Rectal smooth muscle tissue (tissue), 1 donor: ENCODE measurements around the gene SLIT1.

ENCODE experiments used
- H3K27ac ChIP-seq: one replicate; pipeline ENCODE4 v1.7.0; 2013; ENCODE audit warnings: low read depth, low read length, inconsistent platforms
- H3K27me3 ChIP-seq: one replicate; pipeline ENCODE4 v1.7.0; 2013; ENCODE audit warnings: low read length; ENCODE audit not compliant: control insufficient read depth, insufficient read depth
- H3K36me3 ChIP-seq: one replicate; pipeline ENCODE4 v1.7.0; 2013; ENCODE audit warnings: low read length; ENCODE audit not compliant: control insufficient read depth, insufficient read depth
- H3K4me1 ChIP-seq: one replicate; pipeline ENCODE4 v1.7.0; 2013; ENCODE audit warnings: low read length; ENCODE audit not compliant: control insufficient read depth, insufficient read depth
- H3K4me3 ChIP-seq: one replicate; pipeline ENCODE4 v1.7.0; 2013; ENCODE audit warnings: low read length
- H3K9ac ChIP-seq: one replicate; pipeline ENCODE4 v1.7.0; 2013; ENCODE audit warnings: low read length

The SLIT1 gene

GRCh38 chr10:97196223-97197029 is 10.7 kb upstream of the SLIT1 start:
- Histone ChIP-seq H3K4me1 (no peaks in the 10 kb centered on the region), H3K27me3 (peaks cover 5% of the 10 kb centered on the region), H3K27ac (no peak overlapping the region), H3K4me3 (peak overlapping the region; percentile 66), H3K36me3 (no peaks in the 10 kb centered on the region), H3K9ac (no peak overlapping the region)

GRCh38 chr10:97195706-97196222 is 10.0 kb upstream of the SLIT1 start:
- no peaks in the 10 kb centered on the region for H3K36me3 ChIP-seq
- H3K27me3 ChIP-seq: peaks cover 5% of the 10 kb centered on the region
- no peak overlapping the region for H3K9ac ChIP-seq
- no peaks in the 10 kb centered on the region for H3K4me1 ChIP-seq
- H3K27ac ChIP-seq: no peak overlapping the region
- peak overlapping the region; percentile 66 for H3K4me3 ChIP-seq

- no peaks in the 10 kb centered on the region for H3K36me3 ChIP-seq
- H3K27ac ChIP-seq: no peak overlapping the region
- H3K27me3 ChIP-seq: peaks cover 6% of the 10 kb centered on the region
These were observed 7.2 kb upstream of the SLIT1 start for GRCh38 chr10:97192952-97193435.

GRCh38 chr10:97190450-97190849 is 4.7 kb upstream of the SLIT1 start:
- Histone ChIP-seq H3K4me3 (no peak overlapping the region), H3K9ac (no peak overlapping the region), H3K36me3 (no peaks in the 10 kb centered on the region), H3K27me3 (peaks cover 12% of the 10 kb centered on the region), H3K4me1 (no peaks in the 10 kb centered on the region), H3K27ac (no peak overlapping the region)

More at GRCh38 chr10:97192952-97193435, 7.2 kb upstream of the SLIT1 start:
- no peak overlapping the region for H3K4me3 ChIP-seq
- no peaks in the 10 kb centered on the region for H3K4me1 ChIP-seq
- no peak overlapping the region for H3K9ac ChIP-seq

- Histone ChIP-seq H3K27me3 (peaks cover 24% of the 10 kb centered on the region), H3K36me3 (no peaks in the 10 kb centered on the region), H3K9ac (no peak overlapping the region), H3K4me3 (no peak overlapping the region), H3K27ac (no peak overlapping the region), H3K4me1 (no peaks in the 10 kb centered on the region)
These were observed 2.5 kb upstream of the SLIT1 start for GRCh38 chr10:97188261-97188711.

- Histone ChIP-seq H3K9ac (no peak overlapping the region), H3K27ac (no peak overlapping the region), H3K27me3 (peaks cover 24% of the 10 kb centered on the region), H3K36me3 (no peaks in the 10 kb centered on the region), H3K4me3 (no peak overlapping the region), H3K4me1 (no peaks in the 10 kb centered on the region)
These were observed 1.2 kb upstream of the SLIT1 start for GRCh38 chr10:97186911-97187310.

GRCh38 chr10:97184971-97185325 is 811 bp downstream of the SLIT1 start:
- Histone ChIP-seq H3K4me1 (no peaks in the 10 kb centered on the region), H3K27ac (no peak overlapping the region), H3K36me3 (no peaks in the 10 kb centered on the region), H3K27me3 (peaks cover 24% of the 10 kb centered on the region), H3K4me3 (no peak overlapping the region), H3K9ac (no peak overlapping the region)

GRCh38 chr10:97183314-97183713 is 2.4 kb downstream of the SLIT1 start:
- H3K27ac ChIP-seq: no peak overlapping the region
- H3K9ac ChIP-seq: no peak overlapping the region
- H3K4me1 ChIP-seq: no peaks in the 10 kb centered on the region
- no peaks in the 10 kb centered on the region for H3K36me3 ChIP-seq
- peaks cover 24% of the 10 kb centered on the region for H3K27me3 ChIP-seq
- no peak overlapping the region for H3K4me3 ChIP-seq

GRCh38 chr10:97182288-97182990 is 3.3 kb downstream of the SLIT1 start:
- no peak overlapping the region for H3K4me3 ChIP-seq
- no peaks in the 10 kb centered on the region for H3K36me3 ChIP-seq
- no peak overlapping the region for H3K9ac ChIP-seq
- H3K27ac ChIP-seq: no peak overlapping the region
- peaks cover 20% of the 10 kb centered on the region for H3K27me3 ChIP-seq
- H3K4me1 ChIP-seq: no peaks in the 10 kb centered on the region

- Histone ChIP-seq H3K4me1 (no peaks in the 10 kb centered on the region), H3K27ac (no peak overlapping the region), H3K4me3 (no peak overlapping the region), H3K9ac (no peak overlapping the region), H3K27me3 (peaks cover 15% of the 10 kb centered on the region), H3K36me3 (no peaks in the 10 kb centered on the region)
These were observed 4.8 kb downstream of the SLIT1 start for GRCh38 chr10:97180986-97181385.

- Histone ChIP-seq H3K4me1 (no peaks in the 10 kb centered on the region), H3K27me3 (peaks cover 12% of the 10 kb centered on the region), H3K27ac (no peak overlapping the region), H3K9ac (no peak overlapping the region), H3K4me3 (no peak overlapping the region), H3K36me3 (no peaks in the 10 kb centered on the region)
These were observed 5.4 kb downstream of the SLIT1 start for GRCh38 chr10:97180363-97180755.

- Histone ChIP-seq H3K9ac (no peak overlapping the region), H3K36me3 (no peaks in the 10 kb centered on the region), H3K4me1 (no peaks in the 10 kb centered on the region), H3K27ac (no peak overlapping the region), H3K4me3 (no peak overlapping the region), H3K27me3 (peaks cover 7% of the 10 kb centered on the region)
These were observed 5.9 kb downstream of the SLIT1 start for GRCh38 chr10:97179731-97180362.
